Brain pericyte (primary cell): ENCODE data around the gene FMO2.

Experiments
- DNase-seq: peaks from one replicate; pipeline ENCODE4 v3.0.0-alpha.2; 2012; ENCODE audit warnings: low read depth, low spot score

The FMO2 gene

GRCh38 chr1:171256940-171257606, 72.0 kb downstream of the FMO2 start:
- no peak for DNase-seq

GRCh38 chr1:171257607-171258076, 72.5 kb downstream of the FMO2 start:
- DNase-seq: no peak

- DNase-seq: no peak
Measured at GRCh38 chr1:171258429-171258828, 73.3 kb downstream of the FMO2 start.

- DNase-seq: no peak
Measured at GRCh38 chr1:171258943-171259342, 73.8 kb downstream of the FMO2 start.
